Measurements from ENCODE around the gene ZFAND6.

DNA sequence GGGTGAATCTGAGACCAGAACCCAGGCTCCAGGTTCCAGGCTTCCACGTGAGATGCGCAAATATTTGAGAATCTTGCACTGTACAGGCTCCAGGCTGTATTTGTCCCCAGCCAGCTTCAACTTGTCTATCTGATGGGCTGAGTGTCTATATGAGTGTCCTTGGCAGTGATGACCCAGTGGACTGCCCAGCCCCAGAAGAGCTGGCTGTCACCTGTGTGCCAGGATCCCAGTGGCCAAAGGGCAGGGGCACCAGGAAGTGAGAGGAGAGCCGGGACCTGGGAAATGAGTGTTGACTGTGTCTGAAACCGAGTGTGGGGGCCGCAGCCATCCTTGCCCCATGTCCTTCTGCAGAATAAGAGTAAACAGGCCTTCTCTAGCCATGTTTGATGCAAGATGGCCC is 103.7 kb downstream of the ZFAND6 start:
- TF ChIP-seq, protein P1, sequence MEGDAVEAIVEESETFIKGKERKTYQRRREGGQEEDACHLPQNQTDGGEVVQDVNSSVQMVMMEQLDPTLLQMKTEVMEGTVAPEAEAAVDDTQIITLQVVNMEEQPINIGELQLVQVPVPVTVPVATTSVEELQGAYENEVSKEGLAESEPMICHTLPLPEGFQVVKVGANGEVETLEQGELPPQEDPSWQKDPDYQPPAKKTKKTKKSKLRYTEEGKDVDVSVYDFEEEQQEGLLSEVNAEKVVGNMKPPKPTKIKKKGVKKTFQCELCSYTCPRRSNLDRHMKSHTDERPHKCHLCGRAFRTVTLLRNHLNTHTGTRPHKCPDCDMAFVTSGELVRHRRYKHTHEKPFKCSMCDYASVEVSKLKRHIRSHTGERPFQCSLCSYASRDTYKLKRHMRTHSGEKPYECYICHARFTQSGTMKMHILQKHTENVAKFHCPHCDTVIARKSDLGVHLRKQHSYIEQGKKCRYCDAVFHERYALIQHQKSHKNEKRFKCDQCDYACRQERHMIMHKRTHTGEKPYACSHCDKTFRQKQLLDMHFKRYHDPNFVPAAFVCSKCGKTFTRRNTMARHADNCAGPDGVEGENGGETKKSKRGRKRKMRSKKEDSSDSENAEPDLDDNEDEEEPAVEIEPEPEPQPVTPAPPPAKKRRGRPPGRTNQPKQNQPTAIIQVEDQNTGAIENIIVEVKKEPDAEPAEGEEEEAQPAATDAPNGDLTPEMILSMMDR (IDR thresholded peaks at IDR 0.05), result no peak
- TF ChIP-seq POLR2A (IDR thresholded peaks at IDR 0.05), result no peak

All from breast epithelium (tissue), 3 donors.